Urinary bladder (tissue), 4 donors: ENCODE data around the gene ZNF319. TPM values are rescaled to one million over a fixed set of nuclear protein-coding genes. Genes with fewer than 3 reads are reported as not detected.
A peak's percentile ranks its signal among the peaks of the same experiment; 100 is the strongest.

ENCODE experiments used
- DNase-seq: peaks from one replicate; pipeline ENCODE4 v3.0.0-alpha.2; 2015; ENCODE audit errors: extremely low spot score
- H3K27ac ChIP-seq: one replicate; pipeline ENCODE4 v1.5.1; 2013; ENCODE audit warnings: low read depth, mild to moderate bottlenecking, moderate library complexity
- H3K36me3 ChIP-seq: one replicate; pipeline ENCODE4 v1.6.1; 2013; ENCODE audit warnings: mild to moderate bottlenecking, moderate library complexity; ENCODE audit not compliant: insufficient read depth
- H3K4me1 ChIP-seq: one replicate; pipeline ENCODE4 v1.6.1; 2013; ENCODE audit warnings: mild to moderate bottlenecking, moderate library complexity; ENCODE audit not compliant: insufficient read depth
- H3K4me3 ChIP-seq: one replicate; pipeline ENCODE4 v1.5.1; 2013; ENCODE audit warnings: low read depth, low read length
- WGBS: extraction: QIAGEN DNeasy Blood & Tissue Kit; methylation state at CpG from one replicate; pipeline ENCODE4 v1.1.7; 2013; 5-methylcytosine and 5-hydroxymethylcytosine counted together
- polyA plus RNA-seq: library from polyadenylated mRNA; stranded (reverse); fragments of 200-250 nt; gene quantifications from one replicate; pipeline ENCODE4 v1.2.3, GENCODE V29; 2013
- total RNA-seq: library from RNA; depleted of rRNA; stranded (reverse); fragments of >200 nt; gene quantifications from one replicate; pipeline ENCODE4 v1.2.3, GENCODE V29; 2014
- donor health status: healthy with polysubstance abuse.
- donor health status: healthy.

Gene ZNF319
- total RNA-seq: 3.8 TPM
- polyA plus RNA-seq: 11.4 TPM

- H3K4me3 ChIP-seq: peak within 1 kb of the TSS; percentile 75
- DNase-seq: no peak
- no peaks in the 10 kb centered on the region for H3K36me3 ChIP-seq
- no peaks in the 10 kb centered on the region for H3K4me1 ChIP-seq
- peak within 1 kb of the TSS; percentile 85 for H3K27ac ChIP-seq
- under 1% methylated on average over 95 of the region's 95 CpGs for WGBS
Observed at GRCh38 chr16:57999971-58000705, at the start of gene ZNF319. TSS of gene ZNF319 (minus strand) at chr16:58000672. CDS start at chr16:57998265, 2,407 bp downstream.

GRCh38 chr16:58049232-58050185, 49.0 kb upstream of the ZNF319 start:
- no peak for DNase-seq
- H3K4me1 ChIP-seq: no peaks in the 10 kb centered on the region
- 79% methylated on average over 17 of the region's 17 CpGs for WGBS
- no peak overlapping the region for H3K27ac ChIP-seq
- H3K4me3 ChIP-seq: no peak overlapping the region
- H3K36me3 ChIP-seq: no peaks in the 10 kb centered on the region

- H3K4me1 ChIP-seq: no peaks in the 10 kb centered on the region
- no peak overlapping the region for H3K4me3 ChIP-seq
- DNase-seq: no peak
- no peak overlapping the region for H3K27ac ChIP-seq
- WGBS: 84% methylated on average over 13 of the region's 13 CpGs
- no peaks in the 10 kb centered on the region for H3K36me3 ChIP-seq
Observed at GRCh38 chr16:58048494-58049231, 48.2 kb upstream of the ZNF319 start.

- 63% methylated on average over 19 of the region's 19 CpGs for WGBS
- H3K4me3 ChIP-seq: no peak overlapping the region
- no peaks in the 10 kb centered on the region for H3K36me3 ChIP-seq
- H3K4me1 ChIP-seq: no peaks in the 10 kb centered on the region
- DNase-seq: no peak
- no peak overlapping the region for H3K27ac ChIP-seq
Observed at GRCh38 chr16:58047557-58048348, 47.3 kb upstream of the ZNF319 start.

GRCh38 chr16:58046936-58047335, 46.5 kb upstream of the ZNF319 start:
- H3K36me3 ChIP-seq: no peaks in the 10 kb centered on the region
- H3K27ac ChIP-seq: no peak overlapping the region
- H3K4me1 ChIP-seq: no peaks in the 10 kb centered on the region
- DNase-seq: no peak
- WGBS: 70% methylated on average over 6 of the region's 6 CpGs
- H3K4me3 ChIP-seq: no peak overlapping the region

GRCh38 chr16:58046054-58046881, 45.8 kb upstream of the ZNF319 start:
- Histone ChIP-seq H3K4me1 (no peaks in the 10 kb centered on the region), H3K36me3 (no peaks in the 10 kb centered on the region), H3K27ac (no peak overlapping the region), H3K4me3 (no peak overlapping the region)
- no peak for DNase-seq
- WGBS: 87% methylated on average over 16 of the region's 16 CpGs

GRCh38 chr16:58045096-58045495, 44.6 kb upstream of the ZNF319 start:
- WGBS: 91% methylated on average over 31 of the region's 31 CpGs

GRCh38 chr16:58044266-58045019, 44.0 kb upstream of the ZNF319 start:
- DNase-seq: no peak
- 93% methylated on average over 9 of the region's 9 CpGs for WGBS
- Histone ChIP-seq H3K4me1 (no peaks in the 10 kb centered on the region), H3K27ac (no peak overlapping the region), H3K4me3 (no peak overlapping the region), H3K36me3 (no peaks in the 10 kb centered on the region)

More at GRCh38 chr16:58045096-58045495, 44.6 kb upstream of the ZNF319 start:
- H3K36me3 ChIP-seq: no peaks in the 10 kb centered on the region
- H3K4me3 ChIP-seq: no peak overlapping the region
- no peak for DNase-seq
- H3K4me1 ChIP-seq: no peaks in the 10 kb centered on the region
- no peak overlapping the region for H3K27ac ChIP-seq

- H3K36me3 ChIP-seq: no peaks in the 10 kb centered on the region
- H3K27ac ChIP-seq: no peak overlapping the region
- DNase-seq: no peak
- no peak overlapping the region for H3K4me3 ChIP-seq
- H3K4me1 ChIP-seq: no peaks in the 10 kb centered on the region
- 86% methylated on average over 7 of the region's 7 CpGs for WGBS
Observed at GRCh38 chr16:58043571-58044155, 43.2 kb upstream of the ZNF319 start.

GRCh38 chr16:58042886-58043515, 42.5 kb upstream of the ZNF319 start:
- H3K4me3 ChIP-seq: no peak overlapping the region
- DNase-seq: no peak
- no peaks in the 10 kb centered on the region for H3K4me1 ChIP-seq
- H3K27ac ChIP-seq: no peak overlapping the region
- 96% methylated on average over 16 of the region's 16 CpGs for WGBS
- H3K36me3 ChIP-seq: no peaks in the 10 kb centered on the region
